HG02840 (cell line): Measurements from ENCODE around the gene NISCH.
"Not testable (repeated sequence)": the region's sequence is repeated elsewhere in the genome, so short reads cannot be mapped to it uniquely, and the experiment has no call there.

Experiments
- ATAC-seq: cut with Tn5 transposase; IDR thresholded peaks from one replicate; pipeline ENCODE4 v1.9.1; 2021; ENCODE audit warnings: mild to moderate bottlenecking, moderate library complexity, moderate number of reproducible peaks; ENCODE audit not compliant: unreplicated experiment, low FRiP score

Gene NISCH

GRCh38 chr3:52522651-52523251 is 67.3 kb downstream of the NISCH start:
- no peak for ATAC-seq

- ATAC-seq, result no peak
Measured at GRCh38 chr3:52523386-52524257, 68.2 kb downstream of the NISCH start.

DNA sequence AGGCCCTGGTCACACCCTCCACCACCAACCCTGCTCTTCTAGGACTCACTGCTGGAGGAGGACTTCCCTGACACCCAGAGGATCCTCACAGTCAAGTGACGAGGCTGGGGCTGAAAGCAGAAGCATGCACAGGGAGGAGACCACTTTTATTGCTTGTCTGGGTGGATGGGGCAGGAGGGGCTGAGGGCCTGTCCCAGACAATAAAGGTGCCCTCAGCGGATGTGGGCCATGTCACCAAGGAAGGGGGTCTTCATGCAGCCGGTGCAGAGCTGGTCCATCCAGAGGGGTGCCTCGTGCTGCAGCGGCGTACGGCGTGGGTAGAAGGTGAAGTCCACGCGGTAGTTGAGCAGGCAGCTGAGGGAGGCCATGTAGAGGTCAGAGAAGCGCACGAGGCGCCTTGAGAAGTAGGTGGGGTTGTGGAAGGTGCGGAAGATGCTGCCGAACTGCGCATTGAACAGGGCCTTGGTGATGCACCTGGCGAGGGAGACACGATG is 68.9 kb downstream of the NISCH start:
- ATAC-seq, result no peak

- ATAC-seq, result no peak
Measured at GRCh38 chr3:52524752-52525679, 69.6 kb downstream of the NISCH start.

- ATAC-seq, result no peak
Measured at GRCh38 chr3:52525680-52526561, 70.5 kb downstream of the NISCH start.

- not testable (repeated sequence) for ATAC-seq
Measured at GRCh38 chr3:52526671-52527038, 71.3 kb downstream of the NISCH start.

DNA sequence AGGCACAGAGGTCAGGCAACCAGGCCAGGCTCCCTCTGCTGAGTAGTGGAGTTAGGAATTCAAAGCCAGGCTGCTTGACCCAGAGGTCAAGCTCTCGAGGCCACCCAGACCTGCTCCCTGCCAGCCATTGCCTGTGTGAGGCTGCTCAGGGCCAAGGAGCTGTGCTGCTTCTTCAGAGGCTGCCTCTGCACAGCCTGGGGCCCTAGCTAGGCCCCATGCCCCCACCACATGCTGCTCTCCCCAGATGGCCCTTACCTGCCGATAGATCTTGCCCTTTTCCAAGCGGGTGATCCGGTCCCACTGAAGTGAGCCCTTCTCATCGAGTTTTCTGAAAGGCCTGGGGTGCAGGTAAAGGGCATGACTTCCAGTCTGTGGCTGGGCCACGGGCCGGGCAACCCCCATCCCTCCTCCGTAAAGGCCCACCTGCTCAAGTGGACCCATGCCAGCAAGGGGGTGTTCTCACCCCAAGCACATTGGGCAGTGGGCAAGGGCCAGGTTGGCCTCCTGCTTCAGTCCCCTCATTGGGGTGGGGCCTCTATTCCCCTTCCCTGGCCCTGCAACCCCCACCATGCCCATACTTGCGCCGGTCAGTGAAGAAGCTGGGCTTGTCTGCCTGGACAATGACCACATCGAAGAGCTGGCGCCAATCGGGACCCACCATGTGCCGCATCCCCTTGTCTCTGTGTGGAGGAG is 71.8 kb downstream of the NISCH start:
- no peak for ATAC-seq

DNA sequence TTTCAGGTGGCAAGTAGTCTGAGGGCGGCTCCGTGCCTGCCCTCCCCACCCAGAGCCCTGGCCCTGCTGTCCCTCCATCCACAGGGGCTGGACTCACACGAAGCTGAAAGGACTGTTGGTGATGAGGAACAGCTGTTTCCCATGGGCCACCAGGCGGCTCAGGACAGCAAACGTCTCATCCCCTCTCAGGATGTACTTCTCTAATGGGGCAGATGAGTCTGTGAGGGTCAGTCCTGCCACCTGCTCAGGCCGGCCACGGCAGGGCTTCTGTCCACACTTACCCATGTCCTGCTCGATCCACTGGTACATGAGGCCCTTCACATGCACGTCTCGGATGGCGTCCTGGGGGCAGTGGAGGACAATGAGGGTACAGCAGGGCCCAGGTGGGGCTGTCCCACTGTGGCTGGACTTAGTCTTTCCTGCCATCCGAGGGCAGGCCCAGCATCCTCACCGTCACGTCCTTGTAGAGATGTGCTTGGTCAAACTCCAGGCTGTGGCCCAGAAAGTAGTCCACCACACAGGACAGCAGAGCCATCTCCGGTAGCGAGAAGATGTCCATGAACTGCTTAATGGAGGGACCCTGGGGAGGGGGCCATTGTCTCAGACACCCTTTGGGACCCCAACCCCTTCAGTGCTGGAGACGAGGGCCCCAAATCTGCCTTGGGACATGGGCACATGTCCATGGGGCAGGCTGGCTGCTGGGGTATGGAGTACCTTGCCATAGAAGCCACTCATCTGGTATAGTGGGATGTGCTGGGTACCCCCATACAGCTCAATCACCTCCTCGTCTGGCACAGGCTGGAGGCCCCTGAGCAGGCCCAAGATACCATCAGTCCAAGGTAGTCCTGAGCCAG is 72.6 kb downstream of the NISCH start:
- no peak for ATAC-seq

DNA sequence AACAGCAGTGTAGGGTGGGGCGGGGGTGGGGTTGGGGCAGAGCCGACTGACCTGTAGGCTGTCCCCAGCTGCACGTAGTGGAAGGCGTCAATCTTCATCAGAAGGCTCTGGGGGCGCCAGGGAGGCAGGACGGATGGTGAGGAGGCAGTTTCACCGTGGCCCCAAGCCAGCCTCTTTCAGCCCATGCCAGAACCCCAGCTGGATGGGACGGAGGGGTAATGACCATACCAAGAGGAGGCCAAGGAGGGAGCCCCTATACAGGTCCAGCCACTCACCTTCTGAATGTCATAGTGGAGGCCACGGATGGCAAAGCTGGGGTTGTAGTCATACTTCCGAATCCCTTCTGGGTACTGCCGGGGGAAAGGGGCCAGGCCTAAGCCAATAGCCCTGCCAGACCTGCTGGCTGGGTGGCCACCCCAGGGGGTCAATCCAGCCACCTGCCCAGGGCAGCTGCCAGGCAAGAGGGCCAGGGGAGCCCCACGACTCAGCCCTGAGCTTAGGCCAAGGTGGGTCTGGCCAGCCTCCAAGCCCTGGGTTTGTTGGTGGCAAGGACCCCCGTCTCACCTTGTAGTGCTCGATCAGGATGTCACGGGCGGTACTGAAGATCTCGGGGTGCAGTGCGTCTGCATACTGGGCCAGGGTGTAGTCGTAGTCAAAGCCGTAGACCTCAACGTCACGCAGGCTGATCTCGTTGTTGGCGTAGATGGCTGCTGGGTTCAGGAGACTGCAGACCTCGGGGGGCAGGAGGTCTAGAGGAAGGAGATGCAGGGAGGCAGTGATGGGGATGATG is 73.4 kb downstream of the NISCH start:
- no peak for ATAC-seq

GRCh38 chr3:52529376-52530333 is 74.3 kb downstream of the NISCH start:
- ATAC-seq, result no peak

DNA sequence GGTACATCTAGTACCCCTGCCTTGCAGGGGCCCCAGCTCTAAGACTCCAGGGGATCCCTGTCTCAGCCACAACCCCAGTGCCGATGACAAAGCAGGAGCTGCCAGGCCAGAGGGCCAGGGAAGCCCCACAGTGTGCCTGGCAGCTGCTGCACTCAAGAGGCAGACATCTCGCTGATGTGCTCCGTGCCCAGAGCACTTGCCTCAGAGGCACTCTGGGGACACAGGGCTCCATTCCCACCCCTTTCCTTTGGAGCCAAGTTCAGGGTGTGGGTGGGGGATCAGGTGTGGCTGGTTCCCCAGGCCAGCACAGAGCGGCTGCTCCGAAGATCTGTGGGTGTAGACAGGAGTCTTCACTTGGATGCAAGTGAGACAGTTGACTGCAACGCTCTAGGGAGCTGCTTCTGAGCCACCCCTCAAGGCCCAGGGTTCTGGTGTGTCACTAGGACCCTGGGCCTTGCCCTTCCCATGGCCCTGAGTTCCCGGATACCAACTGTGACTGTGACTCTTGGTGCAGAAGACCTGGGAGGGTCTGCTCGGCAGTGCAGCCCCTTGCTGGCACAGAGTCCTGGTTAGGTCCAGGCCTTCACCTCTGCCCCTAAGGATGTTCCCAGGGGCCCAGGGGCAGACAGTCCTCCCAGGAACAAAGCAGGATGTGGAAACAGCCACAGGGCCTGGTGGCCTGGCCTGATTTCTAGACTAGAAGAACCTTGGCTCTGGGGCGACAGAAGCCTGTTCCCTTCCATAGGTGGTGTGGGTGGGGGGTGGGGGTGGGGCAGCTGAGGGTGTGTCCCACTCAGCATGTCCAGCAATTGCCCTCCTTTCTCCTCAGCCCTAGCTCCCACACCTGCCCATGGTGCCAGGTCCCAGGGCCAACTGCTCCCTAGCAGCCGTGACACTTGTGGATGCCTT is 75.8 kb downstream of the NISCH start:
- ATAC-seq, result no peak

GRCh38 chr3:52531860-52532516 is 76.6 kb downstream of the NISCH start:
- no peak for ATAC-seq

GRCh38 chr3:52532517-52532837 is 77.1 kb downstream of the NISCH start:
- ATAC-seq, result no peak

DNA sequence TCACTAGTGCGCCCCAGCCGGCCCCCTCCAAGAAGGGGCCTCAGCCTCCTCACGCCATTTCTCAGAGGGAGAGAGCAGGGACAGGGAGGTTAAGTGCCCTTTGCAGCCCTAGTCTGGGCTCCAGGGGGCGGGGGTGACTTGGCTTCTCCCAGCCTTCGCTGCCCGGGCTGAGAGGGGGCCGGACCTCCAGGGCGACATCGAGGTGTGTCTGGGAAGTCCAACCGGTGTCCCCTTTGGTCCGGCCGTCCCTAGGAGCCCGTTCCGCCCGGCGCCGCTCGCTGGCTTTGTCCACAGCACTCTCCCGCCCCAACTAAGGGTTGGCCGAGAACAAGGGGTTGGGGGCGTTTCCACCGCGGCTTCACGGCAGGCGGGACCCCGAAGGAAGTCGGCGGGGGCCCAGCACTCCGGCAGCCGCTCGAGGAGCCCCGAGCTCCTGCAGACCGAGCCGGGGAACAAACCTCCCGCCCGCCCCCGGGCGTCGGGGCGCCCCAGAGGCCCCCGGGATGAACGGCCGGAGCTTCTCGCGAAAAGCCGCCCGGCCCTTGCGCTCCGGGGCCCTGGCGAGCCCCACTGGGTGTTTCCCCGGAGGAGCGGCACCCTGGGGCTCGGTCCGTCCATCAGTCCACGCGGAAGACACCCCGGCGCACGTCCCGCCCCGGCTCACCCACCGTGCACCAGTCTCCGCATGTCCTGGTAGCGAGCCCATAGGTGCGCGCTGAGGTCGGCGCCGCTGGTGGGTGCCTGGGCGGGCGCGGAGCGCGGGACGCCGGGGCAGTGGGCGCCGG is 77.6 kb downstream of the NISCH start:
- ATAC-seq, result no peak
